MM.1S (cell line): ENCODE results near the gene MAP3K7CL.

Experiments
- DNase-seq: peaks from one replicate; pipeline ENCODE4 v3.0.0-alpha.2; 2015
- H2AFZ ChIP-seq: fragments of 300-600 bp; sonication (generic); 2 replicates; pipeline ENCODE4 v1.6.0; 2016; ENCODE audit warnings: antibody characterized with exemption, low read length
- H3F3A ChIP-seq: fragments of 300-600 bp; sonication (generic); 2 replicates; pipeline ENCODE4 v1.6.1; 2016; ENCODE audit warnings: mild to moderate bottlenecking, antibody characterized with exemption, low read length, moderate library complexity, mixed read lengths; ENCODE audit not compliant: insufficient read depth
- H3K27ac ChIP-seq: fragments of 300-600 bp; sonication (generic); 2 replicates; pipeline ENCODE4 v1.5.1; 2016; ENCODE audit warnings: mild to moderate bottlenecking, low read length
- H3K27me3 ChIP-seq: fragments of 300-600 bp; sonication (generic); replicated peaks from 2 replicates; pipeline ENCODE4 v1.6.0; 2016; ENCODE audit warnings: low read length; ENCODE audit not compliant: insufficient read depth
- H3K36me3 ChIP-seq: fragments of 300-600 bp; sonication (generic); replicated peaks from 2 replicates; pipeline ENCODE4 v1.6.1; 2016; ENCODE audit warnings: mild to moderate bottlenecking, low read length, mixed read lengths; ENCODE audit not compliant: insufficient read depth
- H3K4me1 ChIP-seq: fragments of 300-600 bp; sonication (generic); 2 replicates; pipeline ENCODE4 v1.6.1; 2016; ENCODE audit warnings: low read length, mixed read lengths
- H3K4me2 ChIP-seq: fragments of 300-600 bp; sonication (generic); 2 replicates; pipeline ENCODE4 v1.6.0; 2016; ENCODE audit warnings: low read depth, low read length
- H3K4me3 ChIP-seq: fragments of 300-600 bp; sonication (generic); 2 replicates; pipeline ENCODE4 v1.5.1; 2016; ENCODE audit warnings: low read length, mixed read lengths
- H3K79me2 ChIP-seq: fragments of 300-600 bp; sonication (generic); 2 replicates; pipeline ENCODE4 v1.6.1; 2016; ENCODE audit warnings: mixed run types, low read length, mixed read lengths
- H3K9ac ChIP-seq: fragments of 300-600 bp; sonication (generic); 2 replicates; pipeline ENCODE4 v1.6.1; 2016; ENCODE audit warnings: low read length, mixed read lengths
- H3K9me2 ChIP-seq: fragments of 300-600 bp; sonication (generic); replicated peaks from 2 replicates; pipeline ENCODE4 v1.6.1; 2016; ENCODE audit warnings: mild to moderate bottlenecking, low read length, mixed read lengths; ENCODE audit not compliant: insufficient read depth
- H3K9me3 ChIP-seq: fragments of 300-600 bp; sonication (generic); replicated peaks from 2 replicates; pipeline ENCODE4 v1.6.1; 2016; ENCODE audit warnings: mild to moderate bottlenecking, low read length, mixed read lengths; ENCODE audit not compliant: insufficient read depth
- H4K20me1 ChIP-seq: fragments of 300-600 bp; sonication (generic); 2 replicates; pipeline ENCODE4 v1.6.1; 2016; ENCODE audit warnings: mild to moderate bottlenecking, low read length, moderate library complexity, mixed read lengths; ENCODE audit not compliant: insufficient read depth
- EZH2 ChIP-seq: fragments of 300-600 bp; sonication (generic); optimal IDR thresholded peaks from 2 replicates; pipeline ENCODE3; 2017; ENCODE audit warnings: low read depth, mild to moderate bottlenecking, antibody characterized with exemption, low read length, mixed read lengths
- EZH2phosphoT487 ChIP-seq: fragments of 300-600 bp; sonication (generic); IDR thresholded peaks from 2 replicates; pipeline ENCODE4 v1.6.1; 2018; ENCODE audit warnings: antibody characterized with exemption, low read length
- TF ChIP-seq, protein P1 (sequence below): fragments of 300-600 bp; sonication (generic); IDR thresholded peaks from 2 replicates; pipeline ENCODE4 v1.5.1; 2016; ENCODE audit warnings: antibody characterized with exemption, low read length, mixed read lengths

MAP3K7CL gene

GRCh38 chr21:29136033-29136432 lies 5.6 kb downstream of the MAP3K7CL start:
- no peak overlapping the region for H3K4me2 ChIP-seq
- H3K9me3 ChIP-seq = no peaks in the 10 kb centered on the region
- no peak overlapping the region for H2AFZ ChIP-seq
- TF ChIP-seq, protein P1, sequence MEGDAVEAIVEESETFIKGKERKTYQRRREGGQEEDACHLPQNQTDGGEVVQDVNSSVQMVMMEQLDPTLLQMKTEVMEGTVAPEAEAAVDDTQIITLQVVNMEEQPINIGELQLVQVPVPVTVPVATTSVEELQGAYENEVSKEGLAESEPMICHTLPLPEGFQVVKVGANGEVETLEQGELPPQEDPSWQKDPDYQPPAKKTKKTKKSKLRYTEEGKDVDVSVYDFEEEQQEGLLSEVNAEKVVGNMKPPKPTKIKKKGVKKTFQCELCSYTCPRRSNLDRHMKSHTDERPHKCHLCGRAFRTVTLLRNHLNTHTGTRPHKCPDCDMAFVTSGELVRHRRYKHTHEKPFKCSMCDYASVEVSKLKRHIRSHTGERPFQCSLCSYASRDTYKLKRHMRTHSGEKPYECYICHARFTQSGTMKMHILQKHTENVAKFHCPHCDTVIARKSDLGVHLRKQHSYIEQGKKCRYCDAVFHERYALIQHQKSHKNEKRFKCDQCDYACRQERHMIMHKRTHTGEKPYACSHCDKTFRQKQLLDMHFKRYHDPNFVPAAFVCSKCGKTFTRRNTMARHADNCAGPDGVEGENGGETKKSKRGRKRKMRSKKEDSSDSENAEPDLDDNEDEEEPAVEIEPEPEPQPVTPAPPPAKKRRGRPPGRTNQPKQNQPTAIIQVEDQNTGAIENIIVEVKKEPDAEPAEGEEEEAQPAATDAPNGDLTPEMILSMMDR = no peak
- no peak for TF ChIP-seq EZH2phosphoT487
- H3K4me3 ChIP-seq = no peak overlapping the region
- no peaks in the 10 kb centered on the region for H3K9me2 ChIP-seq
- no peak overlapping the region for H3K9ac ChIP-seq
- H3K27me3 ChIP-seq = no peaks in the 10 kb centered on the region
- H3K79me2 ChIP-seq = no peaks in the 10 kb centered on the region
- H3F3A ChIP-seq = no peaks in the 10 kb centered on the region
- H3K36me3 ChIP-seq = no peaks in the 10 kb centered on the region
- DNase-seq = no peak
- no peak overlapping the region for H3K27ac ChIP-seq
- no peaks in the 10 kb centered on the region for H3K4me1 ChIP-seq
- H4K20me1 ChIP-seq = no peaks in the 10 kb centered on the region

- no peak overlapping the region for H3K4me2 ChIP-seq
Measured at GRCh38 chr21:29144736-29145353, 14.4 kb downstream of the MAP3K7CL start.

GRCh38 chr21:29145354-29145782 lies 14.9 kb downstream of the MAP3K7CL start:
- H3K36me3 ChIP-seq = no peaks in the 10 kb centered on the region
- no peak overlapping the region for H3K9ac ChIP-seq
- H3F3A ChIP-seq = no peaks in the 10 kb centered on the region
- no peak for TF ChIP-seq EZH2phosphoT487
- no peak overlapping the region for H2AFZ ChIP-seq
- H3K27me3 ChIP-seq = no peaks in the 10 kb centered on the region
- H3K9me2 ChIP-seq = no peaks in the 10 kb centered on the region
- DNase-seq = no peak
- no peak overlapping the region for H3K4me3 ChIP-seq
- no peaks in the 10 kb centered on the region for H3K79me2 ChIP-seq
- H3K4me2 ChIP-seq = no peak overlapping the region
- H3K27ac ChIP-seq = no peak overlapping the region
- H4K20me1 ChIP-seq = no peaks in the 10 kb centered on the region
- H3K9me3 ChIP-seq = no peaks in the 10 kb centered on the region
- H3K4me1 ChIP-seq = no peaks in the 10 kb centered on the region

More at GRCh38 chr21:29144736-29145353, 14.4 kb downstream of the MAP3K7CL start:
- H3K4me3 ChIP-seq = no peak overlapping the region
- H3K27me3 ChIP-seq = no peaks in the 10 kb centered on the region
- H2AFZ ChIP-seq = no peak overlapping the region
- H3K9ac ChIP-seq = no peak overlapping the region
- no peaks in the 10 kb centered on the region for H3K9me3 ChIP-seq
- H3K9me2 ChIP-seq = no peaks in the 10 kb centered on the region
- no peaks in the 10 kb centered on the region for H3K79me2 ChIP-seq
- TF ChIP-seq, protein P1 = no peak
- no peak for TF ChIP-seq EZH2
- TF ChIP-seq EZH2phosphoT487 = no peak
- no peaks in the 10 kb centered on the region for H3K4me1 ChIP-seq
- no peak overlapping the region for H3K27ac ChIP-seq
- no peak for DNase-seq
- no peaks in the 10 kb centered on the region for H3K36me3 ChIP-seq
- no peaks in the 10 kb centered on the region for H3F3A ChIP-seq
- H4K20me1 ChIP-seq = no peaks in the 10 kb centered on the region

DNA sequence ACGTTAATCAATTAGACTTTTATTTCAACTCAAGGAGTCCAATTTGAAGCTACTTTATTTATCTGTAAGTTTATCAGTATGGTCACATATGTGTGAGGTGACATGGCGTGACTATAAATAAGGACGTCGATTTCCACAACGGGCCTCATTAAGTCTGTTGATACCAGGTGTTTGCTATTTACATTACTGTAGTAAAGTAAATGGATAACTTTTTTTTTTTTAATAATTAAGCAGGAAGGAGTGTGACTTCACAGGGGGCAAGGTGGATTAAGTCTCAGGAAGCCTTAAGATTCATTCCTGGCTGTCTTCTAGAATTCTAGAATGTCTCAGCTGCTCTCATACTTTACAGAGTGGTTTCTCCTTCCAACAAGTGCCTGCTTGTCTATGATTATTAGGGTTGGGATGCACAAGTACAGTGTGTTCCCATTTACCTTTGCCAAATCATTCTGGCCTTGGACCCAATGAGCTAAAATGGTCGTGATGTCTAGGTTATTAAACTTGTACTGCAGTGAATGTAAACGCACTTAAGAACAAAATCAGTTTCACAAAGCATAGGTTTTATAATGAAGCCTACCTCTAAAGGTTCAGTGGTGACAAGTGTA lies 15.5 kb downstream of the MAP3K7CL start:
- DNase-seq = no peak
- no peak overlapping the region for H3K4me3 ChIP-seq
- no peaks in the 10 kb centered on the region for H3K27me3 ChIP-seq
- no peaks in the 10 kb centered on the region for H3K9me2 ChIP-seq
- no peaks in the 10 kb centered on the region for H3K9me3 ChIP-seq
- H3K4me2 ChIP-seq = no peak overlapping the region
- H2AFZ ChIP-seq = no peak overlapping the region
- no peaks in the 10 kb centered on the region for H3K36me3 ChIP-seq
- H3F3A ChIP-seq = no peaks in the 10 kb centered on the region
- H3K27ac ChIP-seq = no peak overlapping the region
- H4K20me1 ChIP-seq = no peaks in the 10 kb centered on the region
- no peaks in the 10 kb centered on the region for H3K4me1 ChIP-seq
- TF ChIP-seq, protein P1 = no peak
- no peak for TF ChIP-seq EZH2phosphoT487
- no peak for TF ChIP-seq EZH2
- H3K9ac ChIP-seq = no peak overlapping the region
- no peaks in the 10 kb centered on the region for H3K79me2 ChIP-seq
